Endothelial cell of umbilical vein (primary cell): Measurements from ENCODE around the gene RPLP2. TPM values are rescaled to one million over a fixed set of nuclear protein-coding genes. Genes with fewer than 3 reads are reported as not detected.
A peak's percentile ranks its signal among the peaks of the same experiment; 100 is the strongest.

ENCODE experiments used
- BruUV-seq: library from RNA; stranded (reverse); fragments of 400-500 nt; replicated peaks from 2 replicates; lab custom pipeline; 2021; lab: Mats Ljungman, UMichigan
- CTCF ChIA-PET: fragments of 300-600, 350-600 bp; sonication (Branson Sonifier 250); formaldehyde crosslinking; loops from one replicate; lab custom pipeline; 2021; ENCODE audit warnings: antibody characterized with exemption, inconsistent platforms; lab: Charles Lee
- POLR2A ChIA-PET: fragments of 300-600, 350-600 bp; sonication (Branson Sonifier 250); formaldehyde crosslinking; loops from one replicate; lab custom pipeline; 2021; ENCODE audit warnings: antibody characterized with exemption, inconsistent platforms; lab: Charles Lee
- DNase-seq: peaks from one replicate; pipeline ENCODE4 v3.0.0-alpha.2; 2011; ENCODE audit warnings: low read depth, low spot score
- FAIRE-seq: peaks from 2 replicates; lab custom pipeline; 2011; peaks lifted over from hg19 to GRCh38; lab: Jason Lieb, UNC
- H2AFZ ChIP-seq: 2 replicates; pipeline ENCODE4 v1.6.0; 2012; ENCODE audit warnings: low read depth, low read length, control low read depth, inconsistent platforms
- H3K27ac ChIP-seq: 2 replicates; pipeline ENCODE4 v1.5.1; 2011; ENCODE audit warnings: low read depth, mild to moderate bottlenecking, control low read depth, low read length, moderate library complexity; ENCODE audit not compliant: insufficient read depth
- H3K27me3 ChIP-seq, 2 experiments: 2 replicates each; pipeline versions ENCODE4 v1.6.0 to v1.6.1; 2011; ENCODE audit warnings: low read length in 2 of 2, mixed read lengths in 1 of 2; ENCODE audit not compliant: control insufficient read depth in 2 of 2, insufficient read depth in 2 of 2
- H3K36me3 ChIP-seq, 2 experiments: 2 replicates in 1 of 2; 3 replicates in 1 of 2; pipeline ENCODE4 v1.5.1; 2011; ENCODE audit warnings: low read length in 2 of 2, mild to moderate bottlenecking in 1 of 2, moderate library complexity in 1 of 2; ENCODE audit not compliant: control insufficient read depth in 2 of 2, insufficient read depth in 2 of 2; ENCODE audit errors: extremely low read depth in 1 of 2
- H3K4me1 ChIP-seq: 3 replicates; pipeline ENCODE4 v1.5.1; 2011; ENCODE audit warnings: mild to moderate bottlenecking, low read length; ENCODE audit not compliant: control insufficient read depth, insufficient read depth; ENCODE audit errors: extremely low read depth
- H3K4me2 ChIP-seq: 2 replicates; pipeline ENCODE4 v1.6.1; 2011; ENCODE audit warnings: low read length, control low read depth, mixed read lengths; ENCODE audit not compliant: insufficient read depth
- H3K4me3 ChIP-seq, 3 experiments: fragments of 200-600 bp in 1 of 3; sonication (generic), shearing (Covaris generic) in 1 of 3; replicated peaks in 1 of 3; 2 replicates each; pipeline ENCODE4 v1.5.1; 2011 to 2016; ENCODE audit warnings: control low read depth in 3 of 3, low read length in 3 of 3, mild to moderate bottlenecking in 2 of 3, inconsistent platforms in 1 of 3, low read depth in 1 of 3, moderate library complexity in 1 of 3; ENCODE audit not compliant: insufficient read depth in 1 of 3
- H3K79me2 ChIP-seq: 2 replicates; pipeline ENCODE4 v1.6.0; 2012; ENCODE audit warnings: low read length, inconsistent platforms; ENCODE audit not compliant: control insufficient read depth, insufficient read depth
- H3K9ac ChIP-seq: replicated peaks from 2 replicates; pipeline ENCODE3; 2011; ENCODE audit warnings: low read length, control low read depth; ENCODE audit not compliant: insufficient read depth; ENCODE audit errors: extremely low read depth
- H3K9me1 ChIP-seq: replicated peaks from 3 replicates; pipeline ENCODE4 v1.6.0; 2011; ENCODE audit warnings: mild to moderate bottlenecking, low read length; ENCODE audit not compliant: control insufficient read depth, insufficient read depth; ENCODE audit errors: extremely low read depth
- H3K9me3 ChIP-seq: replicated peaks from 2 replicates; pipeline ENCODE4 v1.5.1; 2012; ENCODE audit warnings: low read length, inconsistent platforms; ENCODE audit not compliant: control insufficient read depth, insufficient read depth
- H4K20me1 ChIP-seq: replicated peaks from 2 replicates; pipeline ENCODE3; 2011; ENCODE audit warnings: mild to moderate bottlenecking, low read length; ENCODE audit not compliant: control insufficient read depth, insufficient read depth; ENCODE audit errors: extremely low read depth
- CTCF ChIP-seq, 2 donors: IDR thresholded peaks; 1 replicate in 1 of 2; 2 replicates in 1 of 2; pipeline ENCODE4 v1.5.1; 2011; ENCODE audit warnings: low read length in 2 of 2, mild to moderate bottlenecking in 2 of 2, moderate library complexity in 2 of 2, control low read depth in 1 of 2, inconsistent platforms in 1 of 2, low read depth in 1 of 2; ENCODE audit not compliant: insufficient read depth in 1 of 2; ENCODE audit errors: extremely low read depth in 1 of 2
- EZH2 ChIP-seq: IDR thresholded peaks from 2 replicates; pipeline ENCODE4 v1.6.1; 2012; ENCODE audit warnings: borderline replicate concordance, low read depth, mild to moderate bottlenecking, moderate library complexity, low read length, inconsistent platforms; ENCODE audit not compliant: severe bottlenecking
- GATA2 ChIP-seq: IDR thresholded peaks from 2 replicates; pipeline ENCODE4 v1.7.0; 2011; ENCODE audit warnings: low read depth, mild to moderate bottlenecking, moderate library complexity, mixed read lengths, low read length; ENCODE audit not compliant: insufficient read length, insufficient read depth
- MYC ChIP-seq: IDR thresholded peaks from one replicate; pipeline ENCODE4 v1.6.1; 2011; ENCODE audit warnings: mild to moderate bottlenecking, low read depth, low read length
- POLR2AphosphoS5 ChIP-seq: IDR thresholded peaks from 2 replicates; pipeline ENCODE4 v1.6.1; 2012; ENCODE audit warnings: low read depth, mild to moderate bottlenecking, control low read depth, low read length, moderate library complexity; ENCODE audit not compliant: insufficient read depth
- dilution Hi-C: fragments of 300-500 bp; cut with MboI; formaldehyde crosslinking; loops from one replicate; pipeline ENCODE4 v1.15.0; 2019; ENCODE audit warnings: low sequenced_read_pairs; ENCODE audit not compliant: extremely low pct_ligation_motif_present
- intact Hi-C: fragments of 100-400 bp; cut with micrococcal nuclease; formaldehyde crosslinking; loops from one replicate; pipeline ENCODE4 v1.10.0; 2022
- polyA plus RNA-seq, 4 experiments: library from polyadenylated mRNA; depleted of rRNA in 3 of 4; stranded (reverse) in 3 of 4; unstranded in 1 of 4; fragments of >200 nt; gene quantifications; 2 replicates each; pipeline versions ENCODE4 v1.2.1 to v1.2.3, GENCODE V29; 2011 to 2012; ENCODE audit warnings: missing spikeins in 1 of 4
- total RNA-seq: library from RNA; stranded (reverse); gene quantifications from 2 replicates; pipeline ENCODE4 v1.2.3, GENCODE V29; 2021

Gene RPLP2
- total and polyA plus RNA-seq, 2 donors (not counting 3 experiments of a cell fraction or from before 2014, with no cell fraction given): 1,579 to 1,739 TPM

GRCh38 chr11:804599-804964 lies 5.2 kb upstream of the RPLP2 start:
- Histone ChIP-seq H3K36me3 (peaks cover 0 to 19% of the 10 kb centered on the region in 2 experiments), H4K20me1 (no peaks in the 10 kb centered on the region), H3K4me2 (peak overlapping the region; percentile 91), H3K9me3 (no peaks in the 10 kb centered on the region), H3K4me1 (peaks cover 21% of the 10 kb centered on the region), H3K27me3 (no peaks in the 10 kb centered on the region), H3K27ac (peak overlapping the region; percentile 1), H3K9ac (peak overlapping the region; percentile 13), H3K79me2 (peaks cover 12% of the 10 kb centered on the region), H2AFZ (peak overlapping the region; percentile 11), H3K4me3 (peak overlapping the region; percentile 42 to 74 (median 59)), H3K9me1 (no peaks in the 10 kb centered on the region)
- no peak for DNase-seq
- TF ChIP-seq POLR2AphosphoS5: no peak
- TF ChIP-seq EZH2: no peak
- no peak for TF ChIP-seq CTCF (IDR thresholded peaks at IDR 0.05; ENCODE audit: extremely low read depth in 1 of 2, insufficient read depth in 1 of 2, low read depth in 1 of 2, low read length in 2 of 2)
- TF ChIP-seq MYC: no peak
- TF ChIP-seq GATA2: no peak
- CTCF ChIA-PET: interaction anchor here (1.0 to 1.6 kb wide), 3 partner anchors 25 to 36 kb away, joined by 3 to 5 read pairs (median 4); no protein-coding TSS in a partner anchor
- FAIRE-seq: no peak
- POLR2A ChIA-PET: no interaction called here
- intact Hi-C loops: no loop called here
- dilution Hi-C loops: no loop called here
- no TSS peak for BruUV-seq
